GM19397 (cell line): ENCODE results near the gene WDR35.
A peak's percentile ranks its signal among the peaks of the same experiment; 100 is the strongest.

Source experiments
- ATAC-seq: cut with Tn5 transposase; IDR thresholded peaks from one replicate; pipeline ENCODE4 v1.9.1; 2021; ENCODE audit warnings: mild to moderate bottlenecking, moderate library complexity; ENCODE audit not compliant: unreplicated experiment

WDR35 gene

DNA sequence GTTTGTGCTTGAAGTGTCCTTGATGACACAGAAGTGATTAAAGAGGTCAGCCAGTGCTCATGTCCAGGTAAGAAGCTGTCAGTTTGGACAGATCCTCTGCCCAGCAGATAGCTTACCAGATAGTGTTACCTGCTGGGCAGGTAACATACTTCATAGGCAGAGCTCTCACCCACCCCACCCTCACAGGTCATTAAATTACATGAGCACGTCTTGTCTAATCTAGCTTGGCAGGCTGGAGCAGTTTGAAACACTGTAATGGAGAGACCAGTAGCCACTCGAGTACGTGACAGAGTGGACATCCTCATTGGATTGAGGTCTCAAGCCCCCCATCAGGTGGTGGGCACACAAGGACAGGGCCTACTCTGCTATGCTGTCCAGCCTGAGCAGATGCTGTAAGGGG lies 115.2 kb downstream of the WDR35 start:
- ATAC-seq: no peak

GRCh38 chr2:19873014-19873413 lies 116.9 kb downstream of the WDR35 start:
- ATAC-seq: no peak

DNA sequence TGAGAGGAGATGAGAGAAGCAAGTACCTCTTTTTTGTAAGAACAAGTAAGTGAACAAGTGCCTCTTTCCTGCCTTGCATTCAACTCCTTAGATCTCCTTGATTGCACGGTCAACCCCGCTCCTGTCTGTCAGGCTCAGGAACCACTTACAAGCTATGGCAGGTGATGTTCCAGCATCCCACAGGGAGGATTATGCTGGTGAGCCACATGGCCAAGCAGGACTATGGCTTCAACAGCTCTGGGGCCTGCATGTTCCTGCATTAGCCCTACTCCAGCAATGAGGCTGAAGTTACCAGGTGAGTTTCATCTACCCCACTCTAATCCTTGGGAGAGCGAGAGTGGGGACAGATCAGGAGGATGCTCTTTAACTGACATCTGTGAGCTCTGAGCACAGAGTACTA lies 117.6 kb downstream of the WDR35 start:
- ATAC-seq: no peak

- ATAC-seq: no peak
These were observed 118.1 kb downstream of the WDR35 start for GRCh38 chr2:19871836-19872235.

- no peak for ATAC-seq
These were observed 119.1 kb downstream of the WDR35 start for GRCh38 chr2:19870792-19871191.

- peak; percentile 47 for ATAC-seq
These were observed 121.0 kb downstream of the WDR35 start for GRCh38 chr2:19868701-19869580.

DNA sequence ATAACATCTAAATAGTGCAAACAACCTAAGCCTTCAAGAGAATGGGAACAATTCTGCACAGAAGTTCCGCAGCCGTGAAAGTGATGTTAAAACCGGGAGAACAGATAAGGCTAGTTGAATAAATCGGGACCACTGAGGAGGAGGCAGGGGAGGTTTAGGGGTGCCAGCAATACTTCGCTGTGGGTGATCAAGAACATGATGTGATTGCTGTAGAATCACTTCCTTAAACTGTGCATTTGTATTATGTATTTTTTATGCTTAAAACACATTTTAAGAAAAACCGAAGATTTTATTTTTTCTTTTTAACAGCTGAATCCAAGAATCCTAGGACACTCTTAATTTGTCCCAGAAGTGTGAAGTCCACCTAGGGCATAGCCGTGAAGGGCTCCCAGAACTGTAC lies 121.7 kb downstream of the WDR35 start:
- ATAC-seq: no peak

DNA sequence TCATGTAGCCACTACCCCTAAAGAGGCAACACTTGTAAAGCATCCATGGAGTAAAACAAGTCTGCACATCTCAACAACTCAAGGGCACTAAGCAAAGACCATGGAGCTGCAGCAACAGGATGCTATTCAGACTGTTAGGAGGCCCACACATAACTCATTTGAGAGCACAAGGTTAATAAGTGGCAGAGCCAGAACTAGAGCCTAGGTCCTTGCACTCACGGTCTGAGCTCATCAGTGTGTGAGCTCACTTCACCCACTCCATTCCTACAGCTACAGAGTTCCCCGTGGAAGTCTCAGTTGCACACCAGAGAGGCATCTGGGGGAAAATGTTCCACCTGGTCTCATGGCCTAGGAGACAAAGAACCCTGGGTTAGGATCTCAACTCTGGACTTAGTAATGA lies 123.1 kb downstream of the WDR35 start:
- no peak for ATAC-seq

- ATAC-seq: no peak
These were observed 124.8 kb downstream of the WDR35 start for GRCh38 chr2:19865151-19865550.

GRCh38 chr2:19864381-19864780 lies 125.5 kb downstream of the WDR35 start:
- no peak for ATAC-seq

- ATAC-seq: peak; percentile 62
These were observed 126.4 kb downstream of the WDR35 start for GRCh38 chr2:19863303-19864041.

- no peak for ATAC-seq
These were observed 128.1 kb downstream of the WDR35 start for GRCh38 chr2:19861813-19862212.
